Stomach (tissue), 4 donors: ENCODE results near the gene DMRT2.

Experiments used
- CTCF ChIP-seq, 7 experiments: fragments of 450-650 bp in 4 of 7; fragments of 200-600 bp in 3 of 7; sonication (generic) in 3 of 7; IDR thresholded peaks; one replicate each; pipeline ENCODE4 v1.5.1; 2016 to 2019; ENCODE audit warnings: antibody characterized with exemption in 7 of 7, control low read depth in 2 of 7, mild to moderate bottlenecking in 1 of 7
- POLR2A ChIP-seq, 4 donors: fragments of 450-650 bp; IDR thresholded peaks; one replicate each; pipeline ENCODE4 v1.6.1; 2016; ENCODE audit warnings: antibody characterized with exemption in 4 of 4, control low read depth in 2 of 4, mild to moderate bottlenecking in 1 of 4, moderate library complexity in 1 of 4

GRCh38 chr9:1002678-1003077 lies 47.5 kb upstream of the DMRT2 start:
- TF ChIP-seq CTCF (IDR thresholded peaks at IDR 0.05), result no peak
- TF ChIP-seq POLR2A (IDR thresholded peaks at IDR 0.05), result no peak
